Activated T-helper 1 cell treated with Interleukin-2 at 50 U/mL for 16 hours (primary cell): ENCODE measurements around the gene TDRD7.

Source experiments
- DNase-seq: peaks from one replicate; pipeline ENCODE4 v3.0.0-alpha.2; 2020; ENCODE audit warnings: low read depth

The TDRD7 gene

GRCh38 chr9:97528529-97529230, 116.8 kb downstream of the TDRD7 start:
- no peak for DNase-seq

GRCh38 chr9:97529363-97530076, 117.6 kb downstream of the TDRD7 start:
- no peak for DNase-seq

- DNase-seq = no peak
Measured at GRCh38 chr9:97531888-97532376, 120.0 kb downstream of the TDRD7 start.

GRCh38 chr9:97534185-97534584, 122.3 kb downstream of the TDRD7 start:
- DNase-seq = no peak

GRCh38 chr9:97534961-97535594, 123.2 kb downstream of the TDRD7 start:
- DNase-seq = no peak

GRCh38 chr9:97535771-97536170, 123.9 kb downstream of the TDRD7 start:
- DNase-seq = no peak

- DNase-seq = no peak
Measured at GRCh38 chr9:97536480-97536879, 124.6 kb downstream of the TDRD7 start.

- no peak for DNase-seq
Measured at GRCh38 chr9:97543561-97543960, 131.7 kb downstream of the TDRD7 start.

GRCh38 chr9:97545486-97545885, 133.6 kb downstream of the TDRD7 start:
- no peak for DNase-seq
